SJSA1 (cell line): ENCODE data around the gene RBM39. TPM values are rescaled to one million over a fixed set of nuclear protein-coding genes. Genes with fewer than 3 reads are reported as not detected.

Experiments
- DNase-seq, 2 experiments: peaks; one replicate each; pipeline ENCODE4 v3.0.0-alpha.2; 2015 to 2020; ENCODE audit warnings: low spot score in 2 of 2, low read depth in 1 of 2
- H3K27ac ChIP-seq: fragments of 250-450 bp; sonication (Bioruptor Pico); 2 replicates; pipeline ENCODE4 v1.5.1; 2020; ENCODE audit warnings: mild to moderate bottlenecking, moderate library complexity
- H3K27me3 ChIP-seq: fragments of 250-450 bp; sonication (Bioruptor Pico); replicated peaks from 2 replicates; pipeline ENCODE4 v1.5.1; 2020; ENCODE audit warnings: mild to moderate bottlenecking, moderate library complexity
- H3K36me3 ChIP-seq: fragments of 250-450 bp; sonication (Bioruptor Pico); 2 replicates; pipeline ENCODE4 v1.5.1; 2020; ENCODE audit warnings: mild to moderate bottlenecking
- H3K4me1 ChIP-seq: fragments of 250-450 bp; sonication (Bioruptor Pico); replicated peaks from 2 replicates; pipeline ENCODE4 v1.6.1; 2021; ENCODE audit warnings: mild to moderate bottlenecking
- H3K4me3 ChIP-seq: fragments of 250-450 bp; sonication (Bioruptor Pico); 2 replicates; pipeline ENCODE4 v1.5.1; 2020; ENCODE audit warnings: mild to moderate bottlenecking
- H3K9me3 ChIP-seq: fragments of 250-450 bp; sonication (Bioruptor Pico); replicated peaks from 2 replicates; pipeline ENCODE4 v1.5.1; 2020; ENCODE audit warnings: mild to moderate bottlenecking
- total RNA-seq: library from RNA; depleted of rRNA; stranded (reverse); fragments of >200 nt; shearing (Covaris generic); gene quantifications from 2 replicates; pipeline ENCODE4 v1.2.3, GENCODE V29; 2014

Gene RBM39
- total RNA-seq, 1 experiment from 2014 or later: 277 TPM

DNA sequence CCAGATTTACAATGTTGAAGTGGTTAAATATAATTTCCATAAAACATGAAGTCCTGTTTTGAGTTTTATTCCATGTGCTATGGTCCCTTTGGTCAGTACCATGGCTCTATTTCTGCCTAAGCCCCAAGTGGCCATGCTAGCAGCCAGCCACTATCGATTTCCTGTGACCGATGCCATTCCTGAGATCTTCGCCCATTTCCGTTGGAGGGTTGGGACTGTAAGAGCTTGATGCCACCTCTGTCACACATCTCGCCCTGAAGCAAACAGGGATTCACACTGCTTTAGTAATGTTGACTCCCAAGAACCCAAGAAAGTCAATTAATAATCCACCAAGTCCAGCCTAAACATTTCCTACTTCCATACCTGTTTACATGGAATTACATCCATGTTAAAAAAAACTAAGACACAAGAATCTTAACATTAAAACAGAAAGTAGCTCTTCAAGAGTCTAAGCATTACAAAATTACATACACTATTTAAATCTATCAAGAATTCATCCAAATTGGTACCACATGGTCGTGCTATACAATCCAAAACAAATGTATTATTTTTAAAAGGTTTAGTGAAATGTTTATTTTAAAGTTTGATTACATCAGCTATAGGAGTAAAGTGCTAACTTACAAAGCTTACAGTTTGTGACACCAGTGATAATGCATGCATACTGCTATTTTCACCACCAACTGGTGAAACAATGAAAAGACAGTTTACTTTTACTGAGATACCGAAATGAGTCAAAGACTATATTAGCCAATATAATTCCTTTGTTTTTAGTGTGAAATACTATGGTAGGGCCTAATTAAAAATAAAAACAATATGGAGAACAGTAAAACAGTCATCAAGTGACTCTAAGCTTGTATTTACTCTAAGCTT, 2.5 kb downstream of the RBM39 start:
- Histone ChIP-seq H3K9me3 (no peaks in the 10 kb centered on the region), H3K27me3 (no peaks in the 10 kb centered on the region), H3K4me3 (no peak overlapping the region), H3K36me3 (peaks cover 75% of the 10 kb centered on the region), H3K27ac (no peak overlapping the region), H3K4me1 (peaks cover 12% of the 10 kb centered on the region)
- no peak for DNase-seq

DNA sequence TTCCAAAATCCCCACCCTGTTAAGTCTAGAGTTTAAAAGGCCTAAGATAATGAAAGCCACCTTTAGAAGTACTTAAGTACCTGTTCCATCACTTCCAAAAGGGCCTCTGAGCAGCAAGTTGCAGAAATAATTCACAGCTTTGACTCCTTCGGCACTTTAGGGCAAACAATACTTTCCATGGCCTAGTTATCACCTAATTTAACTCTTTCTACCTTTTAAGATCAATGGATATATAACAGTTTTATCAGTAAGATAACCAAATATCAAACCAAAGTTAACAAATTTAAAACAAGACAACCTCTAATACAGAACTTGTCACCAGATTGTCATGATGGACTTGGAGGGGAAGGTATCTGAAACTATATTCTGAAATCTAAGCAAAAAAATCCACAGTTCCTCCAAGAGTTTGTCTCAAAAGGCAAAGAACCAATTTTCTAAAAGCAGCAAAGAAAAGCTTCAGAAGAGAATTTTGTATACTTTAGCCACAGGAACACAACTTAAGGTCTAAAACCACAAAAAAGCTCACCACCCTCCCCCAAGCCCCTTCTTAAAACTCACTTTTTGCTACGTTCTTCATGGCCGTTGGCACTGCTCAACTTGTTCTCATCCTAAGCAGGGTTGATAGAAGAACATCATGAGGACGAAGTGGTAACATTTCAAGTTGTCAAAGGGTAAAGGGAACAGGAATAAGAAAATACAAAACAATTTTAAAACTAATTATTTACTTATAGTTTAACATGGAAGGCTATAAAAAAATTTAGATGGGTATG, 3.5 kb downstream of the RBM39 start:
- H3K36me3 ChIP-seq: peaks cover 84% of the 10 kb centered on the region
- no peaks in the 10 kb centered on the region for H3K27me3 ChIP-seq
- H3K27ac ChIP-seq: no peak overlapping the region
- H3K4me3 ChIP-seq: no peak overlapping the region
- no peaks in the 10 kb centered on the region for H3K9me3 ChIP-seq
- DNase-seq: no peak
- peaks cover 12% of the 10 kb centered on the region for H3K4me1 ChIP-seq

DNA sequence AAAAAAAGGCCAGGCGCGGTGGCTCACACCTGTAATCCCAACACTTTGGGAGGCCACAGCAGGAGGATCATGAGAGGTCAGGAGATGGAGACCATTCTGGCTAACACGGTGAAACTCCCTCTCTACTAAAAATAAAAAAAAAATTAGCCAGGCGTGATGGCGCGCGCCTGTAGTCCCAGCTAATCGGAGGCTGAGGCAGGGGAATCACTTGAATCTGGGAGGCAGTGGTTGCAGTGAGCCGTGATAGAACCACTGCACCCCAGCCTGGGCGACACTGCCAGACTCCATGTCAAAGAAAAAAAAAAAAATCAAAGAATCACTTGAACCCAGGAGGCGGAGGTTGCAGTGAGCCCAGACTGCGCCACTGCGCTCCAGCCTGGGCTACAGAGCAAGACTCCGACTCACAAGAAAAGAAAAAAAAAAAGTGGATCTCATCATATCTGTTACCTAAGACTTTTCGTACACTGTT, 4.2 kb downstream of the RBM39 start:
- DNase-seq: no peak
- H3K27ac ChIP-seq: no peak overlapping the region
- H3K9me3 ChIP-seq: no peaks in the 10 kb centered on the region
- peaks cover 91% of the 10 kb centered on the region for H3K36me3 ChIP-seq
- H3K4me3 ChIP-seq: no peak overlapping the region
- H3K27me3 ChIP-seq: no peaks in the 10 kb centered on the region
- H3K4me1 ChIP-seq: peaks cover 5% of the 10 kb centered on the region; the same call in 1 of the 2 replicates

DNA sequence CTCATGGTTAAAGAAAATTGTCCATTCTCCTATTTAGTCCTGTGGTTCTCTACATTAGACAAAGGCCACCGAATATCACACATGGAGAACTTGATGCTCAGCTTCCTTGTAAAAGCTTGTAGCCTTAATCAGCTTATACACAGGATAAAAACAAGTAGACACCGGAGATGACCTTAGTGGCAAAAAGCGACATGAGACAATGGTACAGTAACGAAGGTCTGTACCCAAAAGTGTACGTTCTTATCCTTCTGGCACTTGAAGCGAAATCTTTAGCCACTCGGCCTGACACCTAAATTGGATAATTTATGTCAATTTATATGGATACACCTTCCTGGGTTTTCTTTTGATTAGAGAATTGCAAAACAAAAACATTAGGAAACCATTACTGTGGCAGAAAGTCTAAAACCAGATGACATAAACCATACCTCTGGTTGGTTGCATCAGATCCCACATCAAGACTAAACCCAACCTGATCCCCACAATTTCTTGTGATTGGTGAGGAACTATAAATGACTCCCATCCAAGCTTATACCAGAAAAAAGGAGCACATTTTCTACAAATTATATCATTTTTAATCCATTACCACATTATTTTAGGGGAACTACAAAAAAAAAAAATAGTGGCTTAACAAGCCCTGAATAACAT, 6.1 kb downstream of the RBM39 start:
- H3K4me3 ChIP-seq: no peak overlapping the region
- H3K27me3 ChIP-seq: no peaks in the 10 kb centered on the region
- DNase-seq: no peak
- H3K4me1 ChIP-seq: peaks cover 5% of the 10 kb centered on the region; the same call in 1 of the 2 replicates
- peaks cover 100% of the 10 kb centered on the region for H3K36me3 ChIP-seq
- H3K9me3 ChIP-seq: no peaks in the 10 kb centered on the region
- no peak overlapping the region for H3K27ac ChIP-seq

DNA sequence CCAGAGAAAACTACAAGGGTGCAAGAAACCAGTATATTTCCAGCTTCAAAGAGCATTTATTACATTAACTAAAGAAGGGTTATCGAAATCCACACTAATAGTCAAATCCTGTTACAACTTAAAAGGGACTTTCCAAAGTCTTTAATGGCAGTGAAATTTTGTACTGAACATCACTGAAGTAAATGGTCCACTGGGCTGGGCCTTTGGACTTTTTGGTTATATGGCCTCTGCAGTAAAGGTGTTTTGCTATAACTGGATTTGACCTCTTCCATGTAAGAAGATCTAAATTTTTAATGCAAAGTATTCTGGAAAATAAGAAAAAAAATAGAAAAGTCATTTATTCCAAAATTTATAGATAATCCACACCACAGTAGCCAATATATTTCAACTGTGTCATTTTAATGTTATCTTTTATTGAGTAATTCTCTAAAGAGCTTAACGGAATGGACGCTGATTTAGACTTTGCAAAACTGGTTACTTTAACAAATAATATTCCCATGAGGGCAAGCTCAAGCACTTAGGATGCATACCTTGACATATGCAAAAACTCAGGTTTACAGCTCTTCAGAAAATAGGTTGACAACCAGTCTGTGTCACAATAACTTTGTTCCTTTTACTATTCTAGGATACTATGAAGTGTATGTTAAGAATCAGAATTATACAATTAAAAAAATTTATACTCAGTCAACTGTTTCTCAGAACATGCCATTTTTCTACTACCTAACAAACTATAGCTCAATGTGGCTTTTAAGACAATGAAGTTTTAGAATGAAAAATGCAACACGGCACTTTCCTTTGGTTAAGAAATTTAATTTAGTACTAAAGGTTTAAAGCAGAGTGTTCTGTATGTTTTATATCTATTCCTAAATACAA, 7.0 kb downstream of the RBM39 start:
- no peak for DNase-seq
- Histone ChIP-seq H3K9me3 (no peaks in the 10 kb centered on the region), H3K4me1 (no peaks in the 10 kb centered on the region), H3K36me3 (peaks cover 100% of the 10 kb centered on the region), H3K4me3 (no peak overlapping the region), H3K27ac (no peak overlapping the region), H3K27me3 (no peaks in the 10 kb centered on the region)

DNA sequence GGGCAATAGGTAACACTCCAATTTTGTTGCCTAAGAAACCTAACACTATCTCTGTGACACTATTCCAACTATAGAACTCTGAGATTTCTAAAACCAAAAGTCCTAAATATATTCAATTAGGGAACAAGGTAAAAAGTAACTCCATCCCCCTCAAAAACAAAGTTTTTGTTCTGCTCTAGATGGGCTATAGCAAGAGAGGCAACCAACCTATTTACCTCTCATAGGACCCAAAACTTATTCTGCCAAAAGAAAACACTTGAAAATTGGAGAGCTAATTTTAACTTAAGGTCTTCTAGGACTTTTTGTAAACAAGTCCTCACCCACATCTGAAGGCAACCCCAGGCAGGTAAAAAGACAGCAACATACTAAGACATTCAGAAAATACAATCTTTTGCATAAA, 7.7 kb downstream of the RBM39 start:
- DNase-seq: no peak
- Histone ChIP-seq H3K27ac (no peak overlapping the region), H3K4me3 (no peak overlapping the region), H3K27me3 (no peaks in the 10 kb centered on the region), H3K36me3 (peaks cover 100% of the 10 kb centered on the region), H3K9me3 (no peaks in the 10 kb centered on the region), H3K4me1 (no peaks in the 10 kb centered on the region)

DNA sequence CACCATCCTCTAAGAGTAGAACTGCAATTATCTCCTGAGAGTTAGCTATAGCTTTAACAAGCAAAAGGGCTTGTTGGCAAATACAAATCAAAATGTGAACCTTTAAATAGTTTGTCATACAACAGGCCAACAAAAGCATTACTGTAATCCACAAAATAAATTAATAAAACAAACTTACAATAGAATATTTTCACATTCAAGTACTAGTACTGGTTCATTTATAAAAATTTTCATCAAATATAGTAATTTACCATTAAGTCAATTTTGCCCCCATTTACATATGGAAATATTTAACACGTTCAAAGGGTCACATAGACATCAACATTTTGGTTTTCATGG, 9.4 kb downstream of the RBM39 start:
- Histone ChIP-seq H3K27me3 (no peaks in the 10 kb centered on the region), H3K4me3 (no peak overlapping the region), H3K27ac (no peak overlapping the region), H3K4me1 (no peaks in the 10 kb centered on the region), H3K9me3 (no peaks in the 10 kb centered on the region), H3K36me3 (peaks cover 100% of the 10 kb centered on the region)
- DNase-seq: no peak

DNA sequence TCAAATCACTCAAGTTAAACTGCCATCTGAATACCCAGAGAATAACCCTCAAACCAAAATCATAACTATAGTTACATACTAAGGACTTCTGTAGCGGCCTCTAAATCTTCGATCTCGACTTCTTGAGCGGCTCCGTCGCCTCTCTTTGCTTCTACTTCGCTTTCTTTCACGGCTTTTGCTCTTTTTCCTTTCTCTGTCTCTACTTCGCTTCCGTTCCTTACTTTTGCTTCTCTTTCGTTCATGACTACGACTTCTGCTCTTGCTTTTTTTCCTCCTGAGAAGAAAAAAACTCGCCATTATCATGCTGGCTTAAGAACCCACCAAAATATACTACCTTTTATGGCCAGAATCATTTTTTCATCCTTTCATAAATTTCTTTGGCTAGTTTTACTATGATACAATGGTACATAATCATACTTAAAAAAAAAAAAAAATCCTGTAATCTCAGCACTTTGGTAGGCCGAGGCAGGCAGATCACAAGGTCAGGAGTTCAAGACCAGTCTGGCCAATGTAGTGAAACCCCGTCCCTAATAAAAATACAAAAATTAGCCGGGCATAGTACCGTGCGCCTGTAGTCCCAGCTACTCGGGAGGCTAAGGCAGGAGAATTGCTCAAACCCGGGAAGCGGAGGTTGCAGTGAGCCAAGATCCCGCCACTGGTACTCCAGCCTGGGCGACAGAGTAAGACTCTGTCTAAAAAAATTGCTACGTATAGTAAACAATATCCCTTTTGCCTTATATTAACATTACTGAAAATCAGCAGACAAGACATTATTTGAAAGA, 10.0 kb downstream of the RBM39 start:
- no peak overlapping the region for H3K4me3 ChIP-seq
- no peak overlapping the region for H3K27ac ChIP-seq
- H3K4me1 ChIP-seq: no peaks in the 10 kb centered on the region
- peaks cover 100% of the 10 kb centered on the region for H3K36me3 ChIP-seq
- H3K27me3 ChIP-seq: no peaks in the 10 kb centered on the region
- no peak for DNase-seq
- H3K9me3 ChIP-seq: no peaks in the 10 kb centered on the region

DNA sequence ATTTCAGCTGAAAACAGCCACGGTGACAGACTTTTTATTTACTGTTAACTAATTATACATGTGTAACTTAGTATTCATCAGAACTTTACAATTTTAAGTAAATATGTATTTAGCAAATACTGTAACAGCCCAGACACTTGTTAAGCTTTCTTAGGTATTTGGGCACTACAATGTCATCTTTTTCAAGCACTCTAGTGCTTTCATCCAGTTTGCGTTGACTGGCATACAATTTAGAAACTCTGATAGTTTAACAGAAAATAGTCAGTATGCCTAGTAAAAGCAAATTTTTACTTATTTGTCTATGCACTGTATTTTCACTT, 10.6 kb downstream of the RBM39 start:
- Histone ChIP-seq H3K36me3 (peaks cover 100% of the 10 kb centered on the region), H3K27ac (no peak overlapping the region)

DNA sequence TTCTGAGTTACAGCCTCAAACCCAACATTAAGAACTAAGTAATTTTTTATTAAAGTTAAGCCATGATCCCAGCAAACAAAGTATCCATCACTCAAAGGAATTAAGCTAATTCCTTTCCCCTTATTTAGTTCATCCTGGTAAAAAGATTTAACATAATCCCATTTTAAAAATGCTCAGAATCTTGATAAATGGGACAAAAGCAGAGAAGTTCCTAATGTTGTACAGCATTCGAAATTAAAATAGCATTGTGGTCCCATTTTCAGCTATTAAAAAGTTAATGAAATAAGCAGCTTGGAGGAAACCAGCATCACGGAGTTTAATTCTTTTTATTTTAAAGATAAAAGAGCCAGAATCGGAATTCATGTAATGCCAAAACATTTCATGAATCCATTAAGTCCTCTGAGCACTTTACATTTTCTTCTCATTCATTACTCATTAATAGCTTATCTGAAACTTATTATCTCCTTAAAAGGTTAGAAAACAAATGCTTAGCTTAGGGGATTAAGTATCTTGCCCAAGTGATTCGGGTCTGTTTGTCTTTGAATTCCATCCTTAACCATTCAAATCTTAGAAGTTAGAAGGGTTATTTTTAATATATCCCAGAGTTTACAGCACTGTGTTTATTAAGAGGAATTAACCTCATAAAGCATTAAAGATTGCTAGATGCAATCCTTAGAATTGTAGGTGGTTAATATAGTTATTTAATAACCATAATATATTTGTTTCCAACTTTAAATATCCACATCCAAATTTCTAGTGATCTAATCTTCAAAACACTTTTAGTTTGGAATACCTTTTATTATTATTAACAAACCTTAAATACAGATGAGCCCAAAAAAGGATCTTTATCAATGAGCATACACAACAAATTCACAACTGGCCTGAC, 11.2 kb downstream of the RBM39 start:
- no peak for DNase-seq
- Histone ChIP-seq H3K36me3 (peaks cover 100% of the 10 kb centered on the region), H3K27me3 (no peaks in the 10 kb centered on the region), H3K4me1 (no peaks in the 10 kb centered on the region), H3K4me3 (no peak overlapping the region), H3K9me3 (no peaks in the 10 kb centered on the region), H3K27ac (no peak overlapping the region)

More for the DNA sequence above, 10.6 kb downstream of the RBM39 start:
- no peak for DNase-seq
- Histone ChIP-seq H3K9me3 (no peaks in the 10 kb centered on the region), H3K4me1 (no peaks in the 10 kb centered on the region), H3K4me3 (no peak overlapping the region), H3K27me3 (no peaks in the 10 kb centered on the region)

DNA sequence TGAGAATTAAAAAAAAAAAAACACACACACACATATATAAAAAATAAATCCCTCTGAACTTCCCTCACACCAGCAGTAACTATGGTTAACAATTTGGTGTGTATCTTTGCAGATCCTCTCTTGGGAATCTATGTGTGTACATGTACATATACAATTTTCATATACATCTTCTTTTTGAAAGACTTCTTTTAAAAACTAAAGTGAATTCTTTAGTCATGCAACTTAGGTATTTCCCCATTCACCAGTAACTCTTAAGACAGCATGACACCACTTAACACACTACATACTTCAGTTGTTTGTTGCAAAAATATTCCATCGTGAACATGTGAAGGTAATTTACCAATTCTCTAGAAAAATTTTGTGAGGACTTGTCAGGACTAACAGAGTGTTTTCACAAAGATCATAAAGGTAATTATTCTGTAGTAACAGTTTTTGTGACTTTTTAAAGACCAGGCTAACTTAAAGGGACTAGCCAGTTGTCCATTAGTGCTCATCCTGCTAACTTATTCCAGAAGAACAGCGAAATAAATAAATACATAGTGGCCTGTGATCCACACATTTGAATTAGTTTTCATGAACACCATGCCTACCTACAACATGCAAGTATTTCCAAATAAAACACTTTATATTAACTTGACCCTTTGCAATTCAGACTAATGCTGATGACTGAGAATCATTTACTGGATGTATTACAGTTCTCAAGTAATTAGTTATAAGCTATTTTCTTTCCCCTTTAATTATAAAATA, 12.1 kb downstream of the RBM39 start:
- Histone ChIP-seq H3K27ac (no peak overlapping the region), H3K9me3 (no peaks in the 10 kb centered on the region), H3K36me3 (peaks cover 100% of the 10 kb centered on the region), H3K4me3 (no peak overlapping the region), H3K4me1 (no peaks in the 10 kb centered on the region), H3K27me3 (no peaks in the 10 kb centered on the region)
- no peak for DNase-seq
